Effector memory CD8-positive, alpha-beta T cell (primary cell): ENCODE data around the gene MAP3K7CL.
A peak's percentile ranks its signal among the peaks of the same experiment; 100 is the strongest.
"Not testable (repeated sequence)": the region's sequence is repeated elsewhere in the genome, so short reads cannot be mapped to it uniquely, and the experiment has no call there.

Experiments used
- ATAC-seq: fragments of 150-1000 bp; cut with Tn5 transposase; replicated peaks from 2 replicates; pipeline ENCODE4 v1.10.0; 2021; ENCODE audit warnings: mild to moderate bottlenecking, moderate library complexity
- DNase-seq, 3 experiments: peaks; one replicate each; pipeline ENCODE4 v3.0.0; 2021
- H3K27ac Mint-ChIP-seq, 2 donors: one replicate each; pipeline ENCODE4 v1.8.0; 2022; ENCODE audit warnings: mild to moderate bottlenecking in 2 of 2, mixed read lengths in 2 of 2, moderate library complexity in 2 of 2
- H3K27me3 Mint-ChIP-seq, 2 donors: one replicate each; pipeline ENCODE4 v1.8.0; 2022; ENCODE audit warnings: mixed read lengths in 2 of 2
- H3K36me3 Mint-ChIP-seq: one replicate; pipeline ENCODE4 v1.8.0; 2022; ENCODE audit warnings: mild to moderate bottlenecking, moderate library complexity, mixed read lengths; ENCODE audit not compliant: insufficient read depth
- H3K4me1 Mint-ChIP-seq, 2 donors: one replicate each; pipeline ENCODE4 v1.8.0; 2022; ENCODE audit warnings: low read depth in 2 of 2, mixed read lengths in 2 of 2
- H3K4me3 Mint-ChIP-seq, 2 donors: one replicate each; pipeline ENCODE4 v1.8.0; 2022; ENCODE audit warnings: mild to moderate bottlenecking in 2 of 2, mixed read lengths in 2 of 2, moderate library complexity in 2 of 2
- H3K9me3 Mint-ChIP-seq, 2 donors: one replicate each; pipeline ENCODE4 v1.8.0; 2022; ENCODE audit warnings: mixed read lengths in 2 of 2

MAP3K7CL gene

GRCh38 chr21:29146726-29147125, 16.3 kb downstream of the MAP3K7CL start:
- H3K9me3 Mint-ChIP-seq: no peaks in the 10 kb centered on the region
- no peak for DNase-seq
- H3K4me1 Mint-ChIP-seq: no peaks in the 10 kb centered on the region
- H3K27ac Mint-ChIP-seq: no peak overlapping the region
- ATAC-seq: no peak
- H3K4me3 Mint-ChIP-seq: no peak overlapping the region
- peaks cover 4% of the 10 kb centered on the region for H3K36me3 Mint-ChIP-seq
- H3K27me3 Mint-ChIP-seq: no peaks in the 10 kb centered on the region

- no peaks in the 10 kb centered on the region for H3K4me1 Mint-ChIP-seq
- no peak for ATAC-seq
- H3K27ac Mint-ChIP-seq: no peak overlapping the region
- H3K9me3 Mint-ChIP-seq: no peaks in the 10 kb centered on the region
- DNase-seq: no peak
- H3K27me3 Mint-ChIP-seq: no peaks in the 10 kb centered on the region
- H3K36me3 Mint-ChIP-seq: peaks cover 7% of the 10 kb centered on the region
- H3K4me3 Mint-ChIP-seq: no peak overlapping the region
These were observed 18.1 kb downstream of the MAP3K7CL start for GRCh38 chr21:29148530-29148929.

GRCh38 chr21:29149808-29150425, 19.5 kb downstream of the MAP3K7CL start:
- DNase-seq (no peak), ATAC-seq (no peak)
- Mint-ChIP-seq H3K9me3 (no peaks in the 10 kb centered on the region), H3K4me1 (no peaks in the 10 kb centered on the region), H3K4me3 (no peak overlapping the region), H3K27me3 (no peaks in the 10 kb centered on the region), H3K36me3 (peaks cover 7% of the 10 kb centered on the region), H3K27ac (no peak overlapping the region)

- Mint-ChIP-seq H3K4me3 (no peak overlapping the region), H3K27ac (no peak overlapping the region), H3K27me3 (no peaks in the 10 kb centered on the region), H3K9me3 (no peaks in the 10 kb centered on the region), H3K36me3 (peaks cover 7% of the 10 kb centered on the region), H3K4me1 (no peaks in the 10 kb centered on the region)
- no peak for DNase-seq
- ATAC-seq: no peak
These were observed 21.5 kb downstream of the MAP3K7CL start for GRCh38 chr21:29151931-29152330.

GRCh38 chr21:29152916-29153315, 22.5 kb downstream of the MAP3K7CL start:
- no peak for ATAC-seq

GRCh38 chr21:29154270-29154669, 23.8 kb downstream of the MAP3K7CL start:
- Mint-ChIP-seq H3K4me1 (no peaks in the 10 kb centered on the region), H3K36me3 (peaks cover 7% of the 10 kb centered on the region)
- no peak for DNase-seq

More at GRCh38 chr21:29152916-29153315, 22.5 kb downstream of the MAP3K7CL start:
- Mint-ChIP-seq H3K9me3 (no peaks in the 10 kb centered on the region), H3K27ac (no peak overlapping the region), H3K36me3 (peaks cover 7% of the 10 kb centered on the region), H3K4me1 (no peaks in the 10 kb centered on the region), H3K27me3 (no peaks in the 10 kb centered on the region), H3K4me3 (no peak overlapping the region)
- DNase-seq: no peak

GRCh38 chr21:29155118-29155932, 24.9 kb downstream of the MAP3K7CL start:
- Mint-ChIP-seq H3K9me3 (no peaks in the 10 kb centered on the region), H3K4me3 (no peak overlapping the region), H3K36me3 (peaks cover 7% of the 10 kb centered on the region), H3K4me1 (no peaks in the 10 kb centered on the region), H3K27ac (no peak overlapping the region), H3K27me3 (no peaks in the 10 kb centered on the region)
- ATAC-seq (no peak), DNase-seq (no peak)

More at GRCh38 chr21:29154270-29154669, 23.8 kb downstream of the MAP3K7CL start:
- no peak for ATAC-seq
- no peaks in the 10 kb centered on the region for H3K27me3 Mint-ChIP-seq
- no peak overlapping the region for H3K27ac Mint-ChIP-seq
- H3K4me3 Mint-ChIP-seq: no peak overlapping the region
- H3K9me3 Mint-ChIP-seq: no peaks in the 10 kb centered on the region

- no peaks in the 10 kb centered on the region for H3K27me3 Mint-ChIP-seq
These were observed 25.5 kb downstream of the MAP3K7CL start for GRCh38 chr21:29155933-29156260.

GRCh38 chr21:29157080-29157479, 26.6 kb downstream of the MAP3K7CL start:
- ATAC-seq: no peak
- Mint-ChIP-seq H3K36me3 (peaks cover 3% of the 10 kb centered on the region), H3K4me1 (no peaks in the 10 kb centered on the region), H3K9me3 (no peaks in the 10 kb centered on the region), H3K4me3 (no peak overlapping the region), H3K27me3 (no peaks in the 10 kb centered on the region), H3K27ac (no peak overlapping the region)
- DNase-seq: no peak

More at GRCh38 chr21:29155933-29156260, 25.5 kb downstream of the MAP3K7CL start:
- Mint-ChIP-seq H3K4me1 (no peaks in the 10 kb centered on the region), H3K27ac (no peak overlapping the region), H3K9me3 (no peaks in the 10 kb centered on the region), H3K36me3 (peaks cover 7% of the 10 kb centered on the region), H3K4me3 (no peak overlapping the region)
- DNase-seq: no peak
- ATAC-seq: no peak

GRCh38 chr21:29159842-29160241, 29.4 kb downstream of the MAP3K7CL start:
- no peaks in the 10 kb centered on the region for H3K27me3 Mint-ChIP-seq
- no peak for DNase-seq
- H3K36me3 Mint-ChIP-seq: peaks cover 10% of the 10 kb centered on the region
- H3K9me3 Mint-ChIP-seq: no peaks in the 10 kb centered on the region
- H3K4me1 Mint-ChIP-seq: no peaks in the 10 kb centered on the region
- H3K4me3 Mint-ChIP-seq: no peak overlapping the region
- ATAC-seq: no peak
- H3K27ac Mint-ChIP-seq: no peak overlapping the region

GRCh38 chr21:29162825-29163224, 32.4 kb downstream of the MAP3K7CL start:
- H3K4me1 Mint-ChIP-seq, H3K36me3 Mint-ChIP-seq, ATAC-seq, H3K4me3 Mint-ChIP-seq, H3K9me3 Mint-ChIP-seq, H3K27me3 Mint-ChIP-seq, DNase-seq, H3K27ac Mint-ChIP-seq: not testable (repeated sequence)

GRCh38 chr21:29163341-29164115, 33.1 kb downstream of the MAP3K7CL start:
- H3K27me3 Mint-ChIP-seq: no peaks in the 10 kb centered on the region
- H3K4me3 Mint-ChIP-seq: no peak overlapping the region
- no peak for ATAC-seq
- H3K9me3 Mint-ChIP-seq: no peaks in the 10 kb centered on the region
- no peak overlapping the region for H3K27ac Mint-ChIP-seq
- H3K36me3 Mint-ChIP-seq: peaks cover 10% of the 10 kb centered on the region
- no peak for DNase-seq
- no peaks in the 10 kb centered on the region for H3K4me1 Mint-ChIP-seq

- peaks cover 10% of the 10 kb centered on the region for H3K36me3 Mint-ChIP-seq
- H3K4me1 Mint-ChIP-seq: no peaks in the 10 kb centered on the region
- ATAC-seq: no peak
- H3K27ac Mint-ChIP-seq: peak overlapping the region in 1 of 2 donors; percentile 18
- no peak for DNase-seq
- H3K9me3 Mint-ChIP-seq: no peaks in the 10 kb centered on the region
- H3K27me3 Mint-ChIP-seq: no peaks in the 10 kb centered on the region
- no peak overlapping the region for H3K4me3 Mint-ChIP-seq
These were observed 34.0 kb downstream of the MAP3K7CL start for GRCh38 chr21:29164323-29164942.
